B cell (primary cell): ENCODE results near the gene DYNLL2. TPM values are rescaled to one million over a fixed set of nuclear protein-coding genes. Genes with fewer than 3 reads are reported as not detected.
"Not testable (repeated sequence)": the region's sequence is repeated elsewhere in the genome, so short reads cannot be mapped to it uniquely, and the experiment has no call there.

Source experiments
- ATAC-seq: fragments of 200-7000 bp; cut with Tn5 transposase; one replicate; pipeline ENCODE4 v1.10.0; 2021; ENCODE audit warnings: low read depth, mild to moderate bottlenecking, moderate number of reproducible peaks, moderate library complexity
- CTCF ChIA-PET: fragments of 350-600 bp; sonication (Branson Sonifier 250); formaldehyde crosslinking; loops from one replicate; lab custom pipeline; 2021; ENCODE audit warnings: antibody characterized with exemption, inconsistent platforms; lab: Charles Lee
- POLR2A ChIA-PET: fragments of 350-600 bp; sonication (Branson Sonifier 250); formaldehyde crosslinking; loops from one replicate; lab custom pipeline; 2021; ENCODE audit warnings: antibody characterized with exemption; lab: Charles Lee
- DNase-seq: peaks from one replicate; pipeline ENCODE4 v3.0.0; 2013
- H2AFZ ChIP-seq: 2 replicates; pipeline ENCODE4 v1.6.1; 2012; ENCODE audit warnings: mild to moderate bottlenecking, low read depth, low read length; ENCODE audit not compliant: insufficient read depth, poor library complexity, severe bottlenecking
- H3K27ac ChIP-seq, 2 donors: 1 replicate in 1 of 2; 2 replicates in 1 of 2; pipeline ENCODE4 v1.5.1; 2012 to 2013; ENCODE audit warnings: low read length in 2 of 2, mild to moderate bottlenecking in 2 of 2, moderate library complexity in 1 of 2
- H3K27me3 ChIP-seq, 4 experiments: fragments of 200-600 bp in 1 of 4; sonication (generic) in 1 of 4; replicated peaks in 1 of 4; 1 replicate in 2 of 4; 2 replicates in 2 of 4; pipeline versions ENCODE4 v1.6.1 to v1.7.0; 2013 to 2016; ENCODE audit warnings: low read length in 3 of 4, mild to moderate bottlenecking in 2 of 4, mixed read lengths in 1 of 4, moderate library complexity in 1 of 4; ENCODE audit not compliant: insufficient read depth in 4 of 4, control insufficient read depth in 3 of 4; ENCODE audit errors: control extremely low read depth in 1 of 4
- H3K36me3 ChIP-seq, 2 experiments: replicated peaks in 1 of 2; 1 replicate in 1 of 2; 2 replicates in 1 of 2; pipeline versions ENCODE4 v1.6.1 to v1.7.1; 2013; ENCODE audit warnings: low read length in 1 of 2; ENCODE audit not compliant: insufficient read depth in 2 of 2, control insufficient read depth in 1 of 2; ENCODE audit errors: control extremely low read depth in 1 of 2, extremely low read depth in 1 of 2
- H3K4me1 ChIP-seq, 2 donors: fragments of 200-600 bp in 1 of 2; sonication (generic) in 1 of 2; 1 replicate in 1 of 2; 2 replicates in 1 of 2; pipeline versions ENCODE4 v1.5.1 to v1.6.1; 2013 to 2017; ENCODE audit warnings: low read length in 2 of 2; ENCODE audit not compliant: control insufficient read depth in 2 of 2, insufficient read depth in 2 of 2
- H3K4me2 ChIP-seq: replicated peaks from 2 replicates; pipeline ENCODE3; 2012; ENCODE audit warnings: mild to moderate bottlenecking, low read depth, low read length; ENCODE audit not compliant: poor library complexity, severe bottlenecking
- H3K4me3 ChIP-seq, 5 experiments: fragments of 200-600 bp in 1 of 5; sonication (generic) in 1 of 5; 1 replicate in 3 of 5; 2 replicates in 2 of 5; pipeline versions ENCODE4 v1.5.1 to v1.7.0; 2011 to 2016; ENCODE audit warnings: low read length in 4 of 5, mild to moderate bottlenecking in 4 of 5, low read depth in 2 of 5, control low read depth in 1 of 5, moderate library complexity in 1 of 5; ENCODE audit not compliant: insufficient read depth in 1 of 5; ENCODE audit errors: control extremely low read depth in 1 of 5, extremely low read depth in 1 of 5
- H3K79me2 ChIP-seq: fragments of 200-600 bp; sonication (generic); one replicate; pipeline ENCODE4 v1.6.0; 2016; ENCODE audit warnings: low read length; ENCODE audit not compliant: control insufficient read depth, insufficient read depth
- H3K9ac ChIP-seq: fragments of 200-600 bp; sonication (generic); 2 replicates; pipeline ENCODE4 v1.6.1; 2017; ENCODE audit warnings: mild to moderate bottlenecking, low read length, moderate library complexity
- H3K9me3 ChIP-seq, 3 donors: one replicate each; pipeline versions ENCODE4 v1.6.1 to v1.7.1; 2013; ENCODE audit warnings: low read length in 2 of 3; ENCODE audit not compliant: control insufficient read depth in 2 of 3, insufficient read depth in 1 of 3; ENCODE audit errors: control extremely low read depth in 1 of 3
- H4K20me1 ChIP-seq: 2 replicates; pipeline ENCODE4 v1.6.0; 2012; ENCODE audit warnings: mild to moderate bottlenecking, low read length; ENCODE audit not compliant: insufficient read depth, control insufficient read depth, poor library complexity, severe bottlenecking
- H3K27ac Mint-ChIP-seq: one replicate; pipeline ENCODE4 v1.8.0; 2021; ENCODE audit warnings: mixed read lengths
- H3K27me3 Mint-ChIP-seq: one replicate; pipeline ENCODE4 v1.8.0; 2021; ENCODE audit warnings: mixed read lengths
- H3K4me1 Mint-ChIP-seq: one replicate; pipeline ENCODE4 v1.8.0; 2021; ENCODE audit warnings: mixed read lengths
- H3K4me3 Mint-ChIP-seq: one replicate; pipeline ENCODE4 v1.8.0; 2021; ENCODE audit warnings: mixed read lengths
- H3K9me3 Mint-ChIP-seq: one replicate; pipeline ENCODE4 v1.8.0; 2022; ENCODE audit warnings: mixed read lengths; ENCODE audit not compliant: insufficient read depth
- CTCF ChIP-seq: fragments of 200-600 bp; IDR thresholded peaks from one replicate; pipeline ENCODE4 v1.8.0; 2022; ENCODE audit warnings: antibody characterized with exemption, mild to moderate bottlenecking
- EZH2 ChIP-seq: IDR thresholded peaks from 2 replicates; pipeline ENCODE4 v1.6.1; 2012; ENCODE audit warnings: borderline replicate concordance, low read depth, mild to moderate bottlenecking, moderate library complexity, low read length; ENCODE audit not compliant: insufficient read depth, poor library complexity, severe bottlenecking
- WGBS: methylation state at CpG from one replicate; pipeline ENCODE4 v1.1.5; 2013; ENCODE audit warnings: missing lambda C conversion rate; ENCODE audit not compliant: insufficient coverage; 5-methylcytosine and 5-hydroxymethylcytosine counted together
- intact Hi-C: fragments of 100-400 bp; cut with micrococcal nuclease; formaldehyde crosslinking; loops from one replicate; pipeline ENCODE4 v1.10.0; 2022
- polyA plus RNA-seq: library from polyadenylated mRNA; depleted of rRNA; stranded (reverse); fragments of >200 nt; gene quantifications from 2 replicates; pipeline ENCODE4 v1.2.3, GENCODE V29; 2012
- total RNA-seq, 2 donors: library from RNA; stranded (reverse); fragments of 120-200 nt in 1 of 2; gene quantifications; 1 replicate in 1 of 2; 2 replicates in 1 of 2; pipeline versions ENCODE4 v1.2.3 to v1.2.4, GENCODE V29; 2013 to 2022

The DYNLL2 gene
- total and polyA plus RNA-seq, 2 donors (not counting 1 experiment from before 2014, with no cell fraction given), result 10.1 to 25.2 TPM

- TF ChIP-seq CTCF (no peak), EZH2 (no peak)
- peaks cover 26% of the 10 kb centered on the region for H3K27me3 Mint-ChIP-seq
- no peak overlapping the region for H3K9ac ChIP-seq
- no peaks in the 10 kb centered on the region for H3K4me1 ChIP-seq
- no peak overlapping the region for H3K4me2 ChIP-seq
- intact Hi-C loops, result no loop called here
- no peak overlapping the region for H3K27ac Mint-ChIP-seq
- POLR2A ChIA-PET, result no interaction called here
- H3K79me2 ChIP-seq, result no peaks in the 10 kb centered on the region
- no peak for DNase-seq
- H3K4me1 Mint-ChIP-seq, result no peaks in the 10 kb centered on the region
- no peak overlapping the region for H3K4me3 Mint-ChIP-seq
- no peaks in the 10 kb centered on the region for H3K9me3 ChIP-seq
- CTCF ChIA-PET, result no interaction called here
- H3K4me3 ChIP-seq, result no peak overlapping the region
- no peaks in the 10 kb centered on the region for H4K20me1 ChIP-seq
- H3K27me3 ChIP-seq, result peaks cover 0 to 9% (median 6%) of the 10 kb centered on the region in 4 experiments
- H3K9me3 Mint-ChIP-seq, result no peaks in the 10 kb centered on the region
- no peak for ATAC-seq
- H3K27ac ChIP-seq, result no peak overlapping the region
- H3K36me3 ChIP-seq, result no peaks in the 10 kb centered on the region
- 71% methylated on average over 4 of the region's 4 CpGs for WGBS
- no peak overlapping the region for H2AFZ ChIP-seq
Measured at GRCh38 chr17:58066401-58066800, 16.8 kb upstream of the DYNLL2 start.

- Histone ChIP-seq H3K9ac (no peak overlapping the region), H2AFZ (no peak overlapping the region), H3K27ac (no peak overlapping the region), H3K4me2 (no peak overlapping the region), H3K36me3 (no peaks in the 10 kb centered on the region), H3K27me3 (peaks cover 0 to 9% (median 8%) of the 10 kb centered on the region in 4 experiments), H3K4me3 (no peak overlapping the region), H3K79me2 (no peaks in the 10 kb centered on the region), H3K9me3 (no peaks in the 10 kb centered on the region), H3K4me1 (no peaks in the 10 kb centered on the region), H4K20me1 (no peaks in the 10 kb centered on the region)
- TF ChIP-seq EZH2, result no peak
- no peak for TF ChIP-seq CTCF
- intact Hi-C loops, result no loop called here
- WGBS, result no CpG with 5 or more reads among the region's 1 CpG
- DNase-seq (no peak), ATAC-seq (no peak)
- CTCF ChIA-PET, result interaction anchor here (1.7 kb wide), 1 partner anchor 10 kb away, joined by 3 read pairs; no protein-coding TSS in a partner anchor
- Mint-ChIP-seq H3K4me3 (no peak overlapping the region), H3K9me3 (no peaks in the 10 kb centered on the region), H3K4me1 (no peaks in the 10 kb centered on the region), H3K27me3 (peaks cover 41% of the 10 kb centered on the region), H3K27ac (no peak overlapping the region)
- POLR2A ChIA-PET, result no interaction called here
Measured at GRCh38 chr17:58072862-58073261, 10.4 kb upstream of the DYNLL2 start.

- H3K9ac ChIP-seq, H3K4me1 Mint-ChIP-seq, H3K27ac Mint-ChIP-seq, H3K79me2 ChIP-seq, H4K20me1 ChIP-seq, intact Hi-C loops, H3K4me3 Mint-ChIP-seq, CTCF ChIA-PET, H3K36me3 ChIP-seq, DNase-seq, H3K27ac ChIP-seq, H3K27me3 ChIP-seq, POLR2A ChIA-PET, H3K9me3 ChIP-seq, H3K4me1 ChIP-seq, H3K9me3 Mint-ChIP-seq, ATAC-seq, H3K4me3 ChIP-seq, H3K4me2 ChIP-seq, H2AFZ ChIP-seq: not testable (repeated sequence)
- no CpG with 5 or more reads among the region's 7 CpGs for WGBS
- peaks cover 38% of the 10 kb centered on the region for H3K27me3 Mint-ChIP-seq
Measured at GRCh38 chr17:58073266-58073665, 10.0 kb upstream of the DYNLL2 start.
